Measurements from ENCODE around the gene RAI1.

- no peak for TF ChIP-seq SIRT6 (IDR thresholded peaks at IDR 0.05; ENCODE audit: low read length)
- TF ChIP-seq EZH2 (IDR thresholded peaks at IDR 0.05; ENCODE audit: low read depth, low read length, severe bottlenecking), result no peak
- no peak for TF ChIP-seq ZNF274 (IDR thresholded peaks at IDR 0.05; ENCODE audit: borderline replicate concordance, extremely low read depth, low read length)
These were observed 128.3 kb downstream of the RAI1 start for GRCh38 chr17:17809531-17810083.

Data from H1 (cell line).